Measurements from ENCODE around the gene MLLT11. TPM values are rescaled to one million over a fixed set of nuclear protein-coding genes. Genes with fewer than 3 reads are reported as not detected.

The MLLT11 gene
- total and polyA plus RNA-seq, 2 experiments from 2014 or later = 16.9 to 34.3 TPM

GRCh38 chr1:151067185-151067584 is 7.0 kb downstream of the MLLT11 start:
- no peak for DNase-seq (ENCODE audit: low spot score)
- Histone ChIP-seq H3K27me3 (no peaks in the 10 kb centered on the region), H3K79me2 (peaks cover 81% of the 10 kb centered on the region), H3K9me3 (ENCODE audit: low read depth) (no peaks in the 10 kb centered on the region), H3K4me2 (no peak overlapping the region), H3K27ac (no peak overlapping the region), H3K9me2 (replicated peaks; ENCODE audit: insufficient read depth) (no peaks in the 10 kb centered on the region), H3K36me3 (replicated peaks; ENCODE audit: insufficient read depth, low read depth) (no peaks in the 10 kb centered on the region), H3K4me1 (ENCODE audit: insufficient read depth) (peaks cover 20% of the 10 kb centered on the region), H2AFZ (no peak overlapping the region), H3K4me3 (no peak overlapping the region), H4K20me1 (ENCODE audit: insufficient read depth, poor library complexity, severe bottlenecking) (no peaks in the 10 kb centered on the region)
- TF ChIP-seq CTCF (IDR thresholded peaks at IDR 0.05; ENCODE audit: poor library complexity) (no peak), EZH2 (IDR thresholded peaks at IDR 0.05; ENCODE audit: borderline replicate concordance) (no peak), EZH2phosphoT487 (IDR thresholded peaks at IDR 0.05; ENCODE audit: low read depth, severe bottlenecking, unreplicated experiment) (no peak)
- WGBS (ENCODE audit: low lambda C conversion rate, missing lambda C conversion rate) = 96% methylated on average over 4 of the region's 4 CpGs

DNA sequence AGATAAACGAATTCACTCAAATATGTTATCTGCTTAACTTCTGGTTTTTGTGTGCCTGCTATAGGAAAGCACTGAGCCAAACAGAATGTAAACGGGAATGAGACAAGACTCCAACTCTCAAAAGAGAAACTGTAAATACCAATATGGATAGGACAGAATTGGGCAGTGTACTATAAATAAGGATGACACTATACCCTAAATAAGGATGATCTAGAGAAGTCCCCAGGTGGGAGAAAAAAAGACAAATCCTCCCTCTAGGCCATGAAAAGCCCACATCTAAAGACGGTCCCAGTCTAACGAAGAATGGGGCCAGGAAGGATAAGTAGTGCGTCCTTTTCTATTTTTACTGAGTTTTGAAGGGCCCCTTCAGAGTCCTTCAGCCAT is 8.9 kb downstream of the MLLT11 start:
- TF ChIP-seq EZH2phosphoT487 (IDR thresholded peaks at IDR 0.05; ENCODE audit: low read depth, severe bottlenecking, unreplicated experiment) (no peak), CTCF (IDR thresholded peaks at IDR 0.05; ENCODE audit: poor library complexity) (no peak), EZH2 (IDR thresholded peaks at IDR 0.05; ENCODE audit: borderline replicate concordance) (no peak)
- Histone ChIP-seq H3K9me2 (replicated peaks; ENCODE audit: insufficient read depth) (no peaks in the 10 kb centered on the region), H3K4me3 (no peak overlapping the region), H4K20me1 (ENCODE audit: insufficient read depth, poor library complexity, severe bottlenecking) (no peaks in the 10 kb centered on the region), H3K4me2 (peak overlapping the region; percentile 77), H3K36me3 (replicated peaks; ENCODE audit: insufficient read depth, low read depth) (no peaks in the 10 kb centered on the region), H3K4me1 (ENCODE audit: insufficient read depth) (peaks cover 12% of the 10 kb centered on the region), H3K9me3 (ENCODE audit: low read depth) (no peaks in the 10 kb centered on the region), H3K79me2 (peaks cover 64% of the 10 kb centered on the region), H3K27me3 (no peaks in the 10 kb centered on the region), H3K27ac (peak overlapping the region; percentile 99), H2AFZ (no peak overlapping the region)
- WGBS (ENCODE audit: low lambda C conversion rate, missing lambda C conversion rate) = 87% methylated on average over 5 of the region's 5 CpGs
- no peak for DNase-seq (ENCODE audit: low spot score)

DNA sequence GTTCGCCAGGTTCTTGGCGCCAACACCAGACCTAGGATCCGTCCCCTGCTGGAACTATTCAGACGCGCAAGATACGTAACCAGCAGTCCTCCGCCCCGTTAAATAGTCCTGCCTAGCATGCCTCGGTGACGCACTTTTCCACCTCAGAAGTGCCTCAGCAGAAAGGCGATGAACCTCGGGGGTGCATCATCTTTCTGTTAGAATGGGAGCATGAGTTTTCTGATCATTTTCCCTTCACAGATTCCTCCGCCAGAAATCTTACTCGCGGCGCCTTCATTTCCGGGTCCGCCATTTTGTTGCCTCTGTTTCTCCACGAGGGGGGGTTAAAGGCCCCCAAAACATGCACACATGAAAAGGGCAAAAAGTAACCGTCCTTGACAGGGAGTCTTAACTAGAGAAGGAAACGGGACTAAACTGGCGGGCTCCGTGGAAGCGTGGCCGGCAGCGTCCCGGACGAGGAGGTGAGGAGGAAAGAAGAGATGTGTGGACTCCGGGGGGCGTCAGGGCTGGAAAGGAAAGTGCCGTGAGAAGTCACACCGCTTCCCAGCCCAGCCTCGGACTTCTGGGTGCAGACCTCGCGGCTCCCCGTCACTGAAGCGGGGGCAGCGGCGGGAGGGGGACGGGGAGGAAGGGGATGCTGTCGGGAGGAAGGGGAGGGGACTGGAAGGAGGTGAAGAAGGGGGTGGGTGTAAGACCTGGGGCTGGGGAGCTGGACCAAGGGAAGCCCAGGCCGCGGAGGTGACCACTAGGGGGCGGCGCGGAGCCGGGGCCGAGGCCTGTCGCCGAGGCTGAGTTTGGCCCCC is 10.5 kb downstream of the MLLT11 start, which contains the start of gene GABPB2:
Gene GABPB2, plus strand, starts transcription at position 288 of the 803 bp plus-strand sequence. CDS start 17,429 bp downstream, outside the sequence.
- peak within 1 kb of the TSS; percentile 77 for H3K4me2 ChIP-seq
- H3K9me3 ChIP-seq (ENCODE audit: low read depth) = no peaks in the 10 kb centered on the region
- no peaks in the 10 kb centered on the region for H3K9me2 ChIP-seq (replicated peaks; ENCODE audit: insufficient read depth)
- no peaks in the 10 kb centered on the region for H4K20me1 ChIP-seq (ENCODE audit: insufficient read depth, poor library complexity, severe bottlenecking)
- WGBS (ENCODE audit: low lambda C conversion rate, missing lambda C conversion rate) = 2% methylated on average over 47 of the region's 50 CpGs
- no peaks in the 10 kb centered on the region for H3K36me3 ChIP-seq (replicated peaks; ENCODE audit: insufficient read depth, low read depth)
- no peak for TF ChIP-seq EZH2phosphoT487 (IDR thresholded peaks at IDR 0.05; ENCODE audit: low read depth, severe bottlenecking, unreplicated experiment)
- peak; percentile 89 for TF ChIP-seq CTCF (IDR thresholded peaks at IDR 0.05; ENCODE audit: poor library complexity)
- peak within 1 kb of the TSS; percentile 85 for H3K4me3 ChIP-seq
- H3K79me2 ChIP-seq = peaks cover 49% of the 10 kb centered on the region
- peak within 1 kb of the TSS; percentile 99 for H3K27ac ChIP-seq
- H3K4me1 ChIP-seq (ENCODE audit: insufficient read depth) = peaks cover 12% of the 10 kb centered on the region
- DNase-seq (ENCODE audit: low spot score) = peak; percentile 94
- peak within 1 kb of the TSS; percentile 89 for H2AFZ ChIP-seq
- no peaks in the 10 kb centered on the region for H3K27me3 ChIP-seq
